Smooth muscle cell (in vitro differentiated cells): ENCODE results near the gene TCTA. TPM values are rescaled to one million over a fixed set of nuclear protein-coding genes. Genes with fewer than 3 reads are reported as not detected.

Source experiments
- DNase-seq: peaks from one replicate; lab custom pipeline; 2025; ENCODE audit not compliant: unreplicated experiment; lab: John Stamatoyannopoulos, UW
- H2AFZ ChIP-seq: fragments of 200-600 bp; sonication (generic); 2 replicates; pipeline ENCODE4 v1.6.0; 2016; ENCODE audit warnings: antibody characterized with exemption, low read depth, mild to moderate bottlenecking
- H3F3A ChIP-seq: fragments of 200-600 bp; sonication (generic); 2 replicates; pipeline ENCODE4 v1.6.0; 2017; ENCODE audit warnings: antibody characterized with exemption, low read depth
- H3K27ac ChIP-seq: fragments of 200-600 bp; sonication (generic); 2 replicates; pipeline ENCODE4 v1.5.1; 2016; ENCODE audit warnings: low read depth, mild to moderate bottlenecking
- H3K27me3 ChIP-seq: fragments of 200-600 bp; sonication (generic); 2 replicates; pipeline ENCODE4 v1.6.1; 2016; ENCODE audit warnings: low read depth, mild to moderate bottlenecking
- H3K36me3 ChIP-seq: fragments of 200-600 bp; sonication (generic); 2 replicates; pipeline ENCODE4 v1.5.1; 2016; ENCODE audit warnings: low read depth
- H3K4me1 ChIP-seq: fragments of 200-600 bp; sonication (generic); 2 replicates; pipeline ENCODE4 v1.5.1; 2016; ENCODE audit warnings: low read depth
- H3K4me2 ChIP-seq: fragments of 200-600 bp; sonication (generic); 2 replicates; pipeline ENCODE4 v1.6.0; 2016; ENCODE audit warnings: mild to moderate bottlenecking
- H3K4me3 ChIP-seq: fragments of 200-600 bp; sonication (generic); 2 replicates; pipeline ENCODE4 v1.5.1; 2016; ENCODE audit warnings: mild to moderate bottlenecking
- H3K79me2 ChIP-seq: fragments of 200-600 bp; sonication (generic); 2 replicates; pipeline ENCODE4 v1.6.0; 2016; ENCODE audit warnings: low read depth, mild to moderate bottlenecking
- H3K9ac ChIP-seq: fragments of 200-600 bp; sonication (generic); 2 replicates; pipeline ENCODE4 v1.6.0; 2016; ENCODE audit warnings: low read depth
- H3K9me3 ChIP-seq: fragments of 200-600 bp; sonication (generic); replicated peaks from 2 replicates; pipeline ENCODE4 v1.5.1; 2016; ENCODE audit warnings: low read depth
- H4K20me1 ChIP-seq: fragments of 200-600 bp; sonication (generic); 2 replicates; pipeline ENCODE4 v1.6.0; 2016; ENCODE audit warnings: low read depth
- CTCF ChIP-seq: fragments of 200-600 bp; sonication (generic); IDR thresholded peaks from 2 replicates; pipeline ENCODE4 v1.5.1; 2017; ENCODE audit warnings: borderline replicate concordance, mild to moderate bottlenecking, antibody characterized with exemption; ENCODE audit not compliant: insufficient read depth, poor library complexity, severe bottlenecking
- WGBS: methylation state at CpG from one replicate; pipeline ENCODE4 v1.1.7; 2016; ENCODE audit warnings: low lambda C conversion rate; 5-methylcytosine and 5-hydroxymethylcytosine counted together
- polyA plus RNA-seq: library from polyadenylated mRNA; unstranded; fragments of >200 nt; fragmentation: Nextera tagmentation; extraction: Ambion mirVana; gene quantifications from 2 replicates; pipeline ENCODE4 v1.2.1, GENCODE V29; 2016
- total RNA-seq: library from RNA; depleted of rRNA; stranded (reverse); fragments of >200 nt; gene quantifications from 2 replicates; pipeline ENCODE4 v1.2.3, GENCODE V29; 2014

The TCTA gene
- total and polyA plus RNA-seq, 2 experiments from 2014 or later: 11.0 to 12.8 TPM

- Histone ChIP-seq H3K36me3 (no peaks in the 10 kb centered on the region), H3F3A (no peaks in the 10 kb centered on the region), H4K20me1 (no peaks in the 10 kb centered on the region), H3K4me2 (no peak overlapping the region), H3K4me1 (no peaks in the 10 kb centered on the region), H2AFZ (no peak overlapping the region), H3K79me2 (no peaks in the 10 kb centered on the region), H3K9me3 (no peaks in the 10 kb centered on the region), H3K27me3 (no peaks in the 10 kb centered on the region), H3K4me3 (no peak overlapping the region), H3K9ac (no peak overlapping the region), H3K27ac (no peak overlapping the region)
- no peak for TF ChIP-seq CTCF
- WGBS: 88% methylated on average over 5 of the region's 5 CpGs
- no peak for DNase-seq
Measured at GRCh38 chr3:49434731-49435130, 22.5 kb downstream of the TCTA start.

GRCh38 chr3:49445391-49445790, 33.2 kb downstream of the TCTA start:
- Histone ChIP-seq H3K27me3 (no peaks in the 10 kb centered on the region), H3K9me3 (no peaks in the 10 kb centered on the region), H3K9ac (no peak overlapping the region), H3K4me1 (no peaks in the 10 kb centered on the region), H3F3A (peaks cover 7% of the 10 kb centered on the region), H3K27ac (no peak overlapping the region), H3K36me3 (no peaks in the 10 kb centered on the region), H3K4me2 (no peak overlapping the region), H3K4me3 (no peak overlapping the region), H3K79me2 (no peaks in the 10 kb centered on the region), H2AFZ (no peak overlapping the region), H4K20me1 (no peaks in the 10 kb centered on the region)
- TF ChIP-seq CTCF: no peak
- WGBS: 90% methylated on average over 5 of the region's 5 CpGs
- no peak for DNase-seq

GRCh38 chr3:49453621-49454020, 41.4 kb downstream of the TCTA start:
- H3K36me3 ChIP-seq: no peaks in the 10 kb centered on the region
- WGBS: 91% methylated on average over 4 of the region's 4 CpGs
- no peak overlapping the region for H3K9ac ChIP-seq
- no peak for TF ChIP-seq CTCF
- H2AFZ ChIP-seq: no peak overlapping the region
- H3F3A ChIP-seq: no peaks in the 10 kb centered on the region
- H3K4me3 ChIP-seq: no peak overlapping the region
- DNase-seq: no peak
- no peaks in the 10 kb centered on the region for H3K79me2 ChIP-seq
- no peaks in the 10 kb centered on the region for H3K27me3 ChIP-seq
- H3K4me1 ChIP-seq: peaks cover 6% of the 10 kb centered on the region
- no peaks in the 10 kb centered on the region for H3K9me3 ChIP-seq
- H3K27ac ChIP-seq: no peak overlapping the region
- no peak overlapping the region for H3K4me2 ChIP-seq
- no peaks in the 10 kb centered on the region for H4K20me1 ChIP-seq

- Histone ChIP-seq H2AFZ (no peak overlapping the region), H3K9ac (no peak overlapping the region), H3F3A (no peaks in the 10 kb centered on the region), H3K27ac (no peak overlapping the region), H3K4me1 (peaks cover 6% of the 10 kb centered on the region), H3K36me3 (no peaks in the 10 kb centered on the region), H3K79me2 (no peaks in the 10 kb centered on the region), H3K4me2 (no peak overlapping the region), H3K27me3 (no peaks in the 10 kb centered on the region), H4K20me1 (no peaks in the 10 kb centered on the region), H3K9me3 (no peaks in the 10 kb centered on the region), H3K4me3 (no peak overlapping the region)
- TF ChIP-seq CTCF: no peak
- no peak for DNase-seq
- WGBS: 29% methylated on average over 2 of the region's 2 CpGs
Measured at GRCh38 chr3:49454458-49454857, 42.2 kb downstream of the TCTA start.
